Stimulated activated CD8-positive, alpha-beta memory T cell treated with anti-CD3 and anti-CD28 coated beads, Interleukin-4, amount 100 ng/mL, for 24 hours (primary cell): ENCODE measurements around the gene GIPC1.
A peak's percentile ranks its signal among the peaks of the same experiment; 100 is the strongest.
"Not testable (repeated sequence)": the region's sequence is repeated elsewhere in the genome, so short reads cannot be mapped to it uniquely, and the experiment has no call there.

ENCODE experiments used
- DNase-seq: peaks from one replicate; pipeline ENCODE4 v3.0.0-alpha.2; 2020; ENCODE audit warnings: low read depth

Gene GIPC1

DNA sequence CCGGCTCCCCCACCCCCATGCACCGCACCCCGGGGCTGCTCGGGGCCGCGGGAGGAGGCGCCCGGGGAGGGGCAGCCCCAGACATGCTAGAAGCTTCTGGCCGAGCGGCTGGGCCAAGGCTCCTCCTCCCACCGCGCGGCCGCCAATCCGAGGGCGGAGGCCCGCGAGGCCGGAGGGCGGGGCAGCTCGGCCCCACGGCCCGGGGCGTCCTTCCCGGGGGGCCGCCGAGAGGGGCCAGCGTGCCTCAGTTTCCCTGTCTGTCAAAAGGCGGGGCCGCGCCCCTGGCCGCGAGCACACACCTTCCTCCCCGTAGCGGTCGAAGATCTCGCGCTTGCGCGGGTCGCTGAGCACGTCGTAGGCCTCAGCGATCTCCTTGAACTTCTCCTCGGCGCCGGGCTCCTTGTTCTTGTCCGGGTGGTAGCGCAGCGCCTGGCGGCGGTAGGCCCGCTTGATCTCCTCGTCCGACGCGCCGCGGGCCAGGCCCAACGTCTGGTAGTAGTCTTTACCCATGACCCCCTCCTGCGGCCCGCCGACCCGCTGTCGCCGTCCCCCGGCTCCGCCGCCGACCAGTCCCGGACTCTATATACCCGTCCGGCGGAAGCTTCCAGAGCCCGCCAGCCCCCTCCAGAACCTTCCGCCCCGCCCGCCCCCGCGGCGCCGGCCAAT, 22.0 kb upstream of the GIPC1 start, which contains the start of gene DNAJB1:
Gene DNAJB1, minus strand, starts transcription at position 558 of the 666 bp plus-strand sequence. Its CDS starts 48 bp downstream, at position 510.
- peak; percentile 58 for DNase-seq

DNA sequence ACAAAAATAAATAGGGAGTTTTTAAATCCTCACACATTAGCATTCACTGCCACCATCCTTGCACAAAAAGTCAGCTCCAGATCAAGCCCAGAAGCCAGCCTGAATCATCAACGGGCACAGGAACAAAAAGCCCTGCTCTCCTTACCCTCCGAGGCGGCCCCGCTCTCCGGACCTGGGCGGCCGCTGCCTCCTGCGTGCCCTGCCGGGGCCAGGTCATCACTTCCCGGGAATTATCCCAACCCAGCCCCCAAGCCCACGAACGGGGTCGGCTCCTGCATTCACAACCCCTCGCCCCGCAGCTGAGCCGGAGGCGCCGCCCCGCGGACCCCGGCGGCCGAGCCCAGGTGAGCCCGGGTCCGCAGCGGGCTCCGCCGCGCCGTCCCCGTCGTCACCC, 21.5 kb upstream of the GIPC1 start:
- no peak for DNase-seq

DNA sequence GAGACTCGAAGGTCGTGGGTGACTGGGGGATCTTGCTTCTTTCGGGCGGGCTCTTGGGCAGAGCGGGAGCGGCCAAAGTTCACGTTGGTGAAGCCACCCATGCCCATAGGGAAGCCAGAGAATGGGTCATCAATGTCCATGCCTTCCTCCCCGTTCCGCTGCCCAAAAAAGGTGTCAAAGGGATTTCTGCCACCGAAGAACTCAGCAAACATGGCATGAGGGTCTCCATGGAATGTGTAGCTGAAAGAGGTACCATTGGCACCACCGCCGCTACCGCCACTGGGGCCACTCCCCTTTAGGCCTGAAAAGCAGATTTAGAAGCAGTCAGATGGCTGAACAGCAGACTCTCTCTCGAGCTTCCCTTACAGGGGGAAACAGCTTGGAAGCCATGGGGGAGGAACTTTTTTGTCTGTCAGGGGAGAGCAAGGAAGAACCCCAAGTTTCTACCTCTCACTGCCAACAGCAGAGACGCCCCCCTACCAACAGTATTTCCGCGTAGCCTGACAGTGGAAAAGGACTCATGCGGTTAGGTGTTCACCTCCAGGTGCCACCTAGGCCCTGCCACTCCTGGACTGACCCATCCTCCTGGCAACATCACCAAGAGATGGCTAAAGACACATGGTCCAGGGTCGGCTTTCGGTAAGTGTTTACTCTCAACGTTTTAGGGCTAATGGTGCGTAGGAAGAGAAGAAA, 21.0 kb upstream of the GIPC1 start:
- DNase-seq, result peak; percentile 15

DNA sequence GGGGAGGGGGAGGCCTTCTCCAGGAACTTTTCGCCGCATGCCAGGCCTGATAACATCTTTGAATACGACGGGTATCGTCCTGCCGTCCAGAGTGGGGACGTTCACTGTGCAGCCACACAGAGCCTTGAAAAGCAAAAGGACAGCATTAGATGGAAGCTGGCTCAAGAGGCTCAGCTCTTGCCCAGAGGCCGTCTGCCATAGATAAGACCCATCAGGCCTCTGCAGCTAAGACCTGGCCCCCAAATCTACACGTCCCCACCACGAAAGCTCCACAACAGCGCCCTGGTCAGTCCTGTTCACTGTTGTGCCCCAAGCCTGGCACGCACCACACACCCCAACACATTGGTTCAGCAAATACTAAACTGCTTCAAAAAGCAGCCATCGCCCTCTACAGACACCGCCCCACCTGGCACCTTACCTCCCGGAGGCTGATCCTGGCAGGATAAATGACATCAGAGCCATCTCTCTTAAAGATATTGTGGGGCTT, 20.2 kb upstream of the GIPC1 start:
- DNase-seq, result no peak

DNA sequence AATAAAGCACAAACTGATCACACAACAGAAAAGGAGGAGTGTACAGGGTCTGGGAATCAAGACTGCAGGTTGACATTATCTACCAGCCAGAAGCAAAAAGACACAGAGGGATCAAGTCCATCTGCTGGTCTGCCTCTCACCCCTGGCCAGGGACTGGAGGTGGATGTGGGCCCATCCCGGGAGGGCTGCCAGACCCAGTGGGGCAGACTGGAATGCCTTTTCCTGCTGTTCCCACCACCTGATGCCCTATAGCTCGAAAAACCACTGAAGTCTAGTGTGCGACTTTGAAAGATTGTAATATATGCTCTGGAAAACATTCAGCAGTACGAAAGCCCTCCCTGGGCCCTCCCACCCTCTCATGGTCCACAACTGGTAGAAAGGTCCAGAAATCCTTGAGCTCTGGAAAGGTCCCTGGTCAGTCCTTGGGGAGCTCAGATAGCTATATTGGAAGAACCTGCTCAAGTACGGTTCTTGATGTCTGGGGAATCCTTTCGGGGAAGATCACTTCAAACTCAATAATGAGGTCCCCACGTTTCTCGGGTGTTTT, 19.6 kb upstream of the GIPC1 start:
- DNase-seq, result no peak

DNA sequence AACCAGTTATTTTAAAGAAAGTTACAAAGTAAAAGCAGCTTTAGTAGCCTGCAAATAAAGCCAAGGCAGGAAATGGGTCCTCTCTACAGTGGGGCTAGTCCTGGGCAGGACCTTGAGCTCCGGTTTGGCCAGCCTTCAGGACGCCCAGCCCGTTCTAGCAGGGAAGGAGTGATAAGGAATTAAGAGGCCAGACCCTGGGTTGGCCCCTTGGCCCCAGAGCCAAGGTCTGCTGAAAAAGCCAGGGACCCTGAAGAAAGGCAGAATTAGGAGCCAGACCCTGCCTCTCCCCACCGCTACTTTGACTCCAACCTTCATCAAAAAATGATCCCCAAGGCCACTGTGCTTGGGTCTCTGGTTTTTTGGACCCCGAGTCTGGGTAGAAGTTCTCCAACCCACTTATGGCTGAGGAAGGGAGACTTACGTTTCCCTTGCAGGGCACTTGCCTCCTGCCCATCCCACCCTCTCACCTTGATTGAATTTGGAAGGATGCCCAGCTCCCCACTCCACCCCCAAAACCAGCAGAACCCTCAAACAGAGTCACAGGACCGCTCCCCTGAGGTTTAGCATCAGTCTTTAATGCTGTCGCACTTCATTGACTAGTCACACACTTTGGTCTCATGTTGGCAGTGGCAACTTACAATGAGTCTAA, 18.4 kb upstream of the GIPC1 start:
- no peak for DNase-seq

DNA sequence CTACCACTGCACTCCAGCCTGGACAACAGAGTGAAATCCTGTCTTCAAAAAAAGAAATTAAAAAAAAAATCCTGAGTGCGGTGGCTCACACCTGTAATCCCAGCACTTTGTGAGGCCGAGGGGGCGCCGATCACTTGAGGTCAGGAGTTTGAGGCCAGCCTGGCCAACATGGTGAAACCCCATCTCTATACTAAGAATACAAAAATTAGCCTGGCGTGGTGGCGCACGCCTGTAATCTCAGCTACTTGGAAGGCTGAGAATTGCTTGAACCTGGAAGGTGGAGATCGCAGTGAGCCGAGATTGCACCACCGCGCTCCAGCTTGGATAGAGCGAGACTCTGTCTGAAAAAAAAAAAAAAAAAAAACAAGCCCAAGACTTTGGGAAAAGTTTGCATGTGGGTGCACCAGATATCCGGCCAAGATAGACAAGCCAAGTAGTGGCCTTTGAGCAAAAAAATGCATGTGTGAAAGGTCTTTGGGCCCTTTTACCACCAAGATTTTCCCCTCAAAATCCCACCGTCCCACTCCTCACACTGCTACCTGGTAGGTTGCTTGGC, 16.6 kb upstream of the GIPC1 start:
- no peak for DNase-seq

DNA sequence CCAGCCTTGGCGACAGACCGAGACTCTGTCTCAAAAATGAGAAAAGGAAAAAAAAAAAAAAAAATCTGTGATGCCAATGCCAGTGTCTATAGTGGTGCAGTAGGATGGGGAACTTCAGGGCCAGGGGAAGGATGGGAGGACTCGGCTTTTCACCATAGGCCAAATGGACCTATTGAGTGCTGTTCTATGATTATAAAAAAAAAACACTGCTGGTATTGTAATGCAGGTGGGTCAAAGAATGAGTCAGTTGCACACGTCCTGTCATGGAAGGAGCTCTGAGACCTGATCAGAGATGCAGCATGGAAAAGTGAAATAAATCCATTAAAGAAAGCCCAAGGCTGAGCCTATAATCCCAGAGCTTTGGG, 15.3 kb upstream of the GIPC1 start:
- DNase-seq, result no peak

DNA sequence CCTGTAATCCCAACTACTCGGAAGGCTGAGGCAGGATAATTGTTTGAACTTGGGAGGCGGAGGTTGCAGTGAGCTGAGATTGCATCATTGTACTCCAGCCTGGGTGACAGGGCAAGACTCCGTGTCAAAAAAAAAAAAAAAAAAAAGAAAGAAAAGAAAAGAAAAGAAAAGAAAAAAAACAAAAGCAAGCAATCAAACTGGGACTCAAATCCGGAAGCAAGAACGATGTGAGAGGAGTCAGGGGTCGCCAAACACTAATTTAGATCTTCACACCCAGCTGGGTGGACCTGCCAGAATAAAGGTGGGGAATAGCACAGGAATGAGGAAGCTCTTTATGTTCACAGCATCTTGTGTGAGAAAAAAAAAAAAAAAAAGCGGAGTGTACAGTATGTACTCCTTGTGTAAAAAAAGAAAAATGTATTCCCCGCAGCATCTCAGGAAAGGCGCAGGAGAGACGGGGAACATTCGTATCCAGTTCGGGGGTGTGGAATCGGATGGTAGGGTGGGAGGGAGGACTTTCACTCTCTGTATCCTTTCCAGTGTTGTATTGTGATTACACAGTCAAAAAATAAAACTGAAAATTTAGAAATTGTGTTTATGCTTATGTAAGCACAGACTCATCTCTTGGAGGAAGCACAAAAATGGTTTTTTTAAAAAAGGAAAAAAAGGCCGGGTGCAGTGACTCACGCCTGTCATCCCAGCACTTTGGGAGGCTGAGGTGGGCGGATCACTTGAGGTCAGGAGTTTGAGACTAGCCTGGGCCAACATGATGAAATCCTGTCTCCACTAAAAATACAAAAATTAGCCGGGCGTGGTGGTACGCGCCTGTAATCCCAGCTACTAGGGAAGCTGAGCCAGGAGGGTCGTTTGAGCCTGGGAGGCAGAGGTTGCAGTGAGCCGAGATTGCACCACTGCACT, 14.6 kb upstream of the GIPC1 start:
- no peak for DNase-seq

DNA sequence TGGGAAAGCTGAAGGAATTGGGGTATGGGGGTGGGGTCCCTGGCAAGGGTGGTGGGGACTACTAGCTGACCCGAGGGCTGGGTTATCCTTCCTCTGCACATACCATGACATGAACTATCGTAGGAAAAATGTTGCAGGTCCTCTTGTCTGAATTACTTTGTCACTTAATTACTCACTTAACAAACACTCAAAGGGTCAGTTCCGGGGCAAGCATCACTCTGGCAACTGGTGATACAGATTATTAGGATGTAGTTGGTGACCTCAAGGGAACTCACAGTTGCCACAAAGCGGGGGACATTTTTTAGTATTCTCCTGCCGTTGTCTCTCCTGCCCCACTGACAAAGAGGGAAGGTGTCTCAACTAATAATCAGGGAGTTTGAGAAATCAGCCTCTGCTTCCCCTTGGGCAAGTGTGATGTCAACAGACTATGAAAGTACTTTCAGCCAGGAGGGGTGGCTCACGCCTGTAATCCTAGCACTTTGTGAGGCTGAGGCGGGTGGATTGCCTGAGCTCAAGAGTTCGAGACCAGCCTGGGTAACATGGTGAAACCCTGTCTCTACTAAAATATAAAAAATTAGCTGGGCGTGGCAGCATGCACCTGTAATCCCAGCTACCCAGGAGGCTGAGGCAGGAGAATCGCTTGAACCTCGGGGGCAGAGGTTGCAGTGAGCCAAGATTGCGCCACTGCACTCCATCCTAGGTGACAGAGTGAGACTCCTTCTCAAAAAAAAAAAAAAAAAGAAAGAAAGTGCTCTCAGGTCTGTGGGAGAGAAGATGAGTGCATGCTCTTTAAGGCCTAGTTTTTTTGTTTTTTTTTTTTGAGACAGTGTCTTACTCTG, 12.0 kb upstream of the GIPC1 start:
- no peak for DNase-seq

DNA sequence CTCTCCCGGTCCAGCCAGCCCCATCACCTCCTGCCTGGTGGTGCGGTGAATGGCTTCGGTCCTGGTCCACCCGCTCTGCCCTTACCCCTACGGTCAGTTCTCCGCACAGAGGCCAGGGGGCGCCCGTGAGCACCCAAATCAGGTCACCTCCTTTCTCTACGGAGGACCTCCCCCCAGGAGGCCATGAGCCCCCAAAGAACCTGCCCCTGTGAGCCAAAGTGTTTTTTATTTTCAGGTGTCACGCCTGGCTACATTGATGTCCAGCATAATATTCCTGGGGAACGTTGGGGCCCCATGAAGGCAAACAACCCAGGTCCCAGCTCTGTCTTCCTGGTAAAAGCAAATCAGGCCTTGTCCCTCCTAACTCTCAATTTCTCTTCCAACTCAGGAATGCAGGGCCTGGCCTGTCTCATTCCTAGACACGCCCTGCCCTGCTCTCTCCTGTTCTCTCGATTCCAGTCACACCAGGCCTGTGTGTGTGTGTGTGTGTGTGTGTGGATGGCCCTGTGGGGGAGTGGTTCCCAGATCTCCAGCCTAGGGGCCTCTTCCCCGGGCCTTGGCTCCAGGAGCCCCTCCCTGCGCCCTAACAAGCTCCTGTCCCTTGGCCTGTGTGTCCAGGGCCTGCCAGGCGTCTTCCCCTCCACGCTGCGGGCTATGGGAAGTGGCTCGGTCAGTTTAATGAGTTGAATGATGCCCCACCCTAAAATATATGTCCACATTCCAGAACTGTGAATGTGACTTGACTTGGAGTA, 9.7 kb upstream of the GIPC1 start:
- DNase-seq, result peak; percentile 66

DNA sequence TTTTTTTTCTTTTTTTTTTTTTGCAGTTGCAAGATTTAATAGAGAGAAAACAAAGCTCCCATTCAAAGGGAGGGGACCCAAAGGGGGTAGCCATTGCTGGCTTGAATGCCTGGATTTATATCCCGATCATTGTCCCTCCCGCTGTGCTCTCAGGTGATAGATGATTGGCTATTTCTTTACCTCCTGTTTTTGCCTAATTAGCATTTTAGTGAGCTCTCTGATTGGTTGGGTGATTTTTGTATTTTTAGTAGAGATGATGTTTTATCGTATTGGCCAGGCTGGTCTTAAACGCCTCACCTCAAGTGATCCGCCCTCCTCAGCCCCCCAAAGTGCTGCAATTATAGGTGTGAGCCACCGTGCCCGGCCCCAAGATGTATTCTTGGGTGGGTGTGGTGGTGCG, 8.6 kb upstream of the GIPC1 start:
- DNase-seq, result not testable (repeated sequence)

DNA sequence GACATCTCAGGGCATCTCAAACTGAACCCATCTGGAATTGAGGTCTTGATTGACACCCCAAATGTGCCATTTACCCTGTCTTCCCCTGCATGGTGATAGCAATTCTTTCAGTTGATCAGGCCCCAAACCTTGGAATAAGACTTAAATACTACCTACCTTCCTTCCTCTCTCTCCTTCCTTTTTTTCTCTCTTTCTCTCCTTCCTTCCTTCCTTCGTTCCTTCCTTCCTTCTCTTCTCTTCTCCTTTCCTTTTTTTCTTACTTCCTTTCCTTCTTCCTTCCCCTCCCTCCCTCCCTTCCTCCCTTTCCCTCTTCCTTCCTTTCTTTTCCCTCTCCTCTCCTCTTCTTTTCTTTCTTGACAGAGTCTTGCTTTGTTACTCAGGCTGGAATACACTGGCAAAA, 7.4 kb upstream of the GIPC1 start:
- DNase-seq, result no peak

DNA sequence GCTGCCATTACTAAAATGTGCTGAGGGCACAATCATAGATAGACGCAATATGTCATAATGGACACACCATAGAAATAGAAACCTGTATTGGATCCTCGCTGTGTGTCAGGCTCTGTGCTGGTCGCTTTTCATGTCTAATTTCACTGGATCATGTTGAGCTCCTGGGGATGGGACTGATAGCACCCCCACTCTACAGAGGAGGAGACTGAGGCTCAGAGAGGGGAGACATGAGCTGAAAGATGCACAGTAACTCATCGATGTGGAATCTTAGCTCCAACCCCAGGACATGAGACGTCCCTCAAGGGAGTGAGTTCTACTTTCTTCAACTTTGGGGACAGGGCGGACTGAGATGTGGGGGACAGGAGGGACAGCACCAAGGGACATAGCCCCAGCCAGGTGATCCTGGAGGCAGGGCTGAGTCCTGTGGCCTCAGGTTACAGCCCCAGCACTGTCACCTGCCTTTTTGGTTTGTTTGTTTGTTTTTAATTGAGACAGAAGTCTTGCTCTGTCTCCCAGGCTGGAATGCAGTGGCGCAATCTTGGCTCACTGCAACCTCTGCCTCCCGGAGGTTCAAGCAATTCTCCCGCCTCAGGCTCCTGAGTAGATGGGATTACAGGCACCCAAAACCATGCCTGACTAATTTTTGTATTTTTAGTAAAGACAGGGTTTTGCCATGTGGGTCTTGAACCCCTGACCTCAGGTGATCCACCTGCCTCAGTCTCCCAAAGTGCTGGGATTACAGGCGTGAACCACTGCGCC, 6.6 kb upstream of the GIPC1 start:
- no peak for DNase-seq

DNA sequence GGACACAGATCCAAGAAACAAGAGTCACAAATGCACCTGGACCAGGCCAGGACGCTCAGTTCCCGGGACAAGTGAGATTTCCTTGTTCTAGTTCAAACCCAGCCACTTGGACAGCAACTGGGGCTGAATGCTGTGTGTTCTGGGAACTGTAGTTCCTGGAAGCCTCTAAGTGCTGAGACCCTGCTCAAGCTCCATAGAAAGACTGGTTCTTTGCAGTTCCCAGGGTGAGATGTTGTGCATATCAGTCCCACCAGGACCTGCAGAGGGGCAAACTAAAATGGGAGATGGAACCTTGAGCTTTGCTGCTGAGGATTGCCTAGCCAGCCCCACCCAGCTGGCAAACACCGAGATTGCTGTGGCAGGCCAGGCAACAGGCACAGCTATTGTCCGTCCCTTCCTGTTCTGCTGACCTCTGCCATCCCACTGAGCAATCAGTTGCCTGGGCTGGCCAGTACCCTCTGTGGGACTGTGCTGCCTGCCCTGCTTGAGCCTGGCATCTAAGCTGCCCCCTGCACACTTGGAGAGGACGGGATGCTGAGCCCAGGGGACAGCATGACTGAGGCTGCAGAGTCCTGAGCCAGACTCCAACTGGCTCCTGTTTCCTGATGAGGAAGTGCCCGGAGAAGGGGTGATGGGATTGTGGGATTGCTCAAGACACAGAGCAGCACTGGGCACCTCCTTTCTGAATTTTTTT, 1.4 kb upstream of the GIPC1 start:
- no peak for DNase-seq

DNA sequence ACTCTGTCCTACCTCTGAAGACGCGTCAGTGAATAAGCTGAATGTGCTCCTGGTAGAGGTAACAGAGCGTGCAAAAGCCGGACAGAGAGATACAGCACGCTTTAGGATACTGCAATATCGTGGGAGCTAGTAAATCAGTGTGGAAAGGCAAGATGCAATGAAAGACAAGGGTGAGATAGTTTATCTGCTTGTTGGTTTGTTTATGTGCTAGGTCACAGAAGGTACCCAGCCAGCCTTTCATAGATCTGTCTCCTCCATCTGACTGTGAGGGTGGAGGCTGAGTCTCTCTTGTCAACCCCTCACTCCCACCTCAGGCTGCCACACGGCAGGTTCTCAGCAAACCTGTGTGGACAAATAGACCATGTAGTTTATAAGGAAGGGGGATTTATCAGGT, 904 bp upstream of the GIPC1 start:
- DNase-seq, result no peak

DNA sequence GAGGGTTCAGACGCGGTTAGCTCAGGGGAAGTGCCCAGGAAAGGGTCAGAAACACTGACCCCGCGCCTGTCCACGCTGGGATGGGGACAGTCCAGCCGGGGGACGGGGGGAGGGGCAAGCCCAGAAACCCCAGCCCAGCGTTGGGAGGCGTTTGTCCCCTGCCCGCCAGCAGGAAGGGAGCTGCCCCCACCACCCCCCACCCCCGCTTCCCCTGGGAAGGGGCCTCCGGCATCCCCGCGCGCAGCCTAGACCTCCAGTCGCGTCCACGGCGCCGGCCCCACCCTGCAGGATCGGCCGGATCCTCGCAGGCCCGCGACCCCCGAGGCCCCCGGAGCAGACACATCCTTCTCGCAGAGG, 277 bp downstream of the GIPC1 start:
- no peak for DNase-seq

DNA sequence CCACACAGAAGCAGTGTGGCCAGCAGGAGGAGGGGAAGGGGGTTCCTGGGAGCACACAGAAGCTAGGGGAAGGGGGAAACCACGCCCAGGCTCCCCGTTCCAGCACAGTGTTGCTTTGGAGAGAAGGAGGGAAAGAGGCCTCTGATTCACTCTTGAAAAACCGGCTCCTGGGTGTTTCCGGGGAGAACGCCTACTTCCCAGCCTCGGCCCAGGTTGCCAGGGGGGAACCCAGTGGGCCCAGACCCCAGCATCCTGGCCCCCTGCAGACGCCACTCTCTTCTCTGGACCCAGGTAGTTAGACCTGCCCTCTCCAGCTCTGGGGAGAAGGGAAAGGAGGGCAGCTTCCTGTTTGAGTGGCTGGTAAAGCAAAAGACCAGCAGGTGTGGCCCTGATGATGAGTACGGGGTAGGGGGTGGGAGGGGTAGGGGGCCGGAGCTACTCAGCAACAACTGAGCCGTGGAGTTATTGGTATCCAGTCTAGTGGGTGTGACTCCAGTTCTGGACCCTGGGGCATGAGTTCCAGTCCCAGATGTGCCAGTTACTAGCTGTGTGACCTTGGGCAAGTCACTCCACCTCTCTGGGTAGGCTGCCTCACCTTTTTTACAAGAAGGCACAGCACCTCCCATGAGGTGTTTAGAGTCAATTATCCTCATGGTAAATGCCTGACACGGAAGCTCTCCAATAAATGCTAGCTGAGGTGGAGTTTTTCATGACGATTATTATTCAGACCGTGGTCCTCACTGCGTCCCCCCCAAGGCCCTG, 836 bp downstream of the GIPC1 start:
- DNase-seq, result no peak
